Muscle of back (tissue), 10 donors: Measurements from ENCODE around the gene PRKAR2B. TPM values are rescaled to one million over a fixed set of nuclear protein-coding genes. Genes with fewer than 3 reads are reported as not detected.

Experiments used
- polyA plus RNA-seq, 10 donors: library from polyadenylated mRNA; unstranded; fragments of 120-200 nt; gene quantifications; one replicate each; pipeline ENCODE4 v1.2.1, GENCODE V29; 2013; ENCODE audit not compliant: insufficient read length in 10 of 10

PRKAR2B gene
- polyA plus RNA-seq, 10 donors = 4.8 to 10.7 (median 5.8) TPM

Other genes with a start within 250 kb of the PRKAR2B start
- gene PIK3CG, start 179.4 kb upstream of the PRKAR2B start, polyA plus RNA-seq = 1 to 10 TPM; 1.8 to 3.4 (median 3.0) TPM
- 10 to 100 TPM; 47.2 to 70.5 (median 61.4) TPM for gene HBP1, start 124.3 kb downstream of the PRKAR2B start, polyA plus RNA-seq